Measurements from ENCODE around the gene SUV39H2. TPM values are rescaled to one million over a fixed set of nuclear protein-coding genes. Genes with fewer than 3 reads are reported as not detected.

Gene SUV39H2
- total and polyA plus RNA-seq, 4 donors: 1.8 to 7.5 (median 2.9) TPM

GRCh38 chr10:14926722-14927416 is 48.2 kb downstream of the SUV39H2 start:
- no peak for TF ChIP-seq JUND (IDR thresholded peaks at IDR 0.05)
- no peak for TF ChIP-seq FOXA2 (IDR thresholded peaks at IDR 0.05)
- no peak for TF ChIP-seq ATF3 (IDR thresholded peaks at IDR 0.05)
- TF ChIP-seq EGR1 (IDR thresholded peaks at IDR 0.05; ENCODE audit: low read depth in 2 of 2): no peak
- no peak for TF ChIP-seq YY1 (IDR thresholded peaks at IDR 0.05)
- TF ChIP-seq TAF1 (conservative IDR thresholded peaks at IDR 0.05): no peak
- TF ChIP-seq FOXA1 (IDR thresholded peaks at IDR 0.05): no peak
- TF ChIP-seq CTCF (IDR thresholded peaks at IDR 0.05; ENCODE audit: low read depth, low read length, missing input control): no peak
- TF ChIP-seq GABPA (IDR thresholded peaks at IDR 0.05 in 1 of 2, conservative IDR thresholded peaks at IDR 0.05 in 1 of 2): no peak
- TF ChIP-seq RAD21 (IDR thresholded peaks at IDR 0.05): no peak
- TF ChIP-seq RXRA (IDR thresholded peaks at IDR 0.05): no peak
- no peak for TF ChIP-seq NR2F2 (IDR thresholded peaks at IDR 0.05)
- no peak for TF ChIP-seq ZBTB33 (IDR thresholded peaks at IDR 0.05)
- no peak for TF ChIP-seq HNF4G (IDR thresholded peaks at IDR 0.05)
- TF ChIP-seq REST (IDR thresholded peaks at IDR 0.05): no peak
- 95% methylated on average over 13 of the region's 13 CpGs for WGBS
- Histone ChIP-seq H3K27ac (ENCODE audit: low read depth in 1 of 2, low read length in 2 of 2) (no peak overlapping the region), H3K36me3 (ENCODE audit: control insufficient read depth in 4 of 4, insufficient read depth in 3 of 4, low read depth in 1 of 4, low read length in 3 of 4) (peaks cover 0 to 19% (median 5%) of the 10 kb centered on the region in 4 donors), H3K27me3 (ENCODE audit: control insufficient read depth in 4 of 4, insufficient read depth in 4 of 4, low read length in 3 of 4) (no peaks in the 10 kb centered on the region), H3K4me3 (ENCODE audit: low read depth in 1 of 3, low read length in 3 of 3) (no peak overlapping the region), H3K9me3 (ENCODE audit: control insufficient read depth in 4 of 4, low read length in 3 of 4) (no peaks in the 10 kb centered on the region), H3K9ac (ENCODE audit: low read depth in 1 of 2, low read length in 2 of 2) (no peak overlapping the region), H3K4me1 (ENCODE audit: control insufficient read depth in 4 of 4, insufficient read depth in 4 of 4, low read length in 3 of 4) (no peaks in the 10 kb centered on the region)
- DNase-seq (ENCODE audit: low spot score): no peak

- 98% methylated on average over 10 of the region's 10 CpGs for WGBS
- peaks cover 0 to 17% (median 7%) of the 10 kb centered on the region in 4 donors for H3K36me3 ChIP-seq (ENCODE audit: control insufficient read depth in 4 of 4, insufficient read depth in 3 of 4, low read depth in 1 of 4, low read length in 3 of 4)
Observed at GRCh38 chr10:14930610-14931009, 51.9 kb downstream of the SUV39H2 start.

More at GRCh38 chr10:14930610-14931009, 51.9 kb downstream of the SUV39H2 start:
- DNase-seq (ENCODE audit: low spot score): no peak
- Histone ChIP-seq H3K27ac (ENCODE audit: low read depth in 1 of 2, low read length in 2 of 2) (no peak overlapping the region), H3K4me3 (ENCODE audit: low read depth in 1 of 3, low read length in 3 of 3) (no peak overlapping the region), H3K27me3 (ENCODE audit: control insufficient read depth in 4 of 4, insufficient read depth in 4 of 4, low read length in 3 of 4) (no peaks in the 10 kb centered on the region), H3K9ac (ENCODE audit: low read depth in 1 of 2, low read length in 2 of 2) (no peak overlapping the region), H3K4me1 (ENCODE audit: control insufficient read depth in 4 of 4, insufficient read depth in 4 of 4, low read length in 3 of 4) (no peaks in the 10 kb centered on the region), H3K9me3 (ENCODE audit: control insufficient read depth in 4 of 4, low read length in 3 of 4) (no peaks in the 10 kb centered on the region)
- TF ChIP-seq SP1 (IDR thresholded peaks at IDR 0.05) (no peak), ZBTB33 (IDR thresholded peaks at IDR 0.05) (no peak), EGR1 (IDR thresholded peaks at IDR 0.05; ENCODE audit: low read depth in 2 of 2) (no peak)
